Renal cortical epithelial cell (primary cell): Measurements from ENCODE around the gene RTL1. TPM values are rescaled to one million over a fixed set of nuclear protein-coding genes. Genes with fewer than 3 reads are reported as not detected.

Experiments used
- DNase-seq: peaks from one replicate; pipeline ENCODE4 v3.0.0-alpha.2; 2011; ENCODE audit warnings: low read depth
- total RNA-seq: library from RNA; depleted of rRNA; stranded (reverse); fragments of >200 nt; gene quantifications from 2 replicates; pipeline ENCODE4 v1.2.3, GENCODE V29; 2014

The RTL1 gene
- total RNA-seq, 1 donor from 2014 or later = not detected

DNA sequence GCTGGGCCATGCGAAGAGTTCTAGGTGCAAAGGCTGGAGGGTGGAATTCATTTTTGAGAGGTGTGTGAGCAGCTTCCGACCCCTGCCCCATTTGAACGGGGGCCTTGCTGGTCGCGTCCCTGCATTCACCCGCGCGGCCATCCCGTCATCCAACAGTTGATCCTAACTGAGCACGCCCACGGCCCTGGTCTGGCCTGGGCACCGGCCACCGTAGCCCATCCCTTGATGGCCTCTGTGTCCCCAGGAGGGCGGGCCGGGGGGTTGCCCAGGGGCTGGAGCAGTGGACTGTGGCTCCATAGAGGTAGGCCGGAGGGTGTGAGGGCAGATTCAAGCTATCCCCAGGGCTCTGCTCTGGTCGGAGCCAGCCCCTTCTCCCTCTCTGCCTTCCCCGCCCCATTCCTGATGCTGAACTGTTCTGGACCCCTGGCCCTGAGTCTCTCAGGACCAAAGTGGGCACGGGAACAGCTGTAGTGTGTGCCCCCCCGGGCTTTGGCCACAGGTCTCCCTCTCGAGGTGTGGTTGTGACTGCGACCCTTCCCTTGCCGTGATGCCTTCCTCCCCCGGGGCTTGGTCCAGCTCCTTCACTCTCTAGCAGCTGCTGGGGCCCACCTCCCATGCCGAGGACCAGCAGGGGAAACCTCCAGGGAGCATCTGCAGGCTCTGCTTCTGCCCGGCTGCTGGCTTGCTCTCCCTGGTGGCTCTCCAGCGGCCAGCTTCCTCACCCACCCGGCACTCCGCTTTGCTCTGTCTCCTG is 68.6 kb downstream of the RTL1 start:
- no peak for DNase-seq

DNA sequence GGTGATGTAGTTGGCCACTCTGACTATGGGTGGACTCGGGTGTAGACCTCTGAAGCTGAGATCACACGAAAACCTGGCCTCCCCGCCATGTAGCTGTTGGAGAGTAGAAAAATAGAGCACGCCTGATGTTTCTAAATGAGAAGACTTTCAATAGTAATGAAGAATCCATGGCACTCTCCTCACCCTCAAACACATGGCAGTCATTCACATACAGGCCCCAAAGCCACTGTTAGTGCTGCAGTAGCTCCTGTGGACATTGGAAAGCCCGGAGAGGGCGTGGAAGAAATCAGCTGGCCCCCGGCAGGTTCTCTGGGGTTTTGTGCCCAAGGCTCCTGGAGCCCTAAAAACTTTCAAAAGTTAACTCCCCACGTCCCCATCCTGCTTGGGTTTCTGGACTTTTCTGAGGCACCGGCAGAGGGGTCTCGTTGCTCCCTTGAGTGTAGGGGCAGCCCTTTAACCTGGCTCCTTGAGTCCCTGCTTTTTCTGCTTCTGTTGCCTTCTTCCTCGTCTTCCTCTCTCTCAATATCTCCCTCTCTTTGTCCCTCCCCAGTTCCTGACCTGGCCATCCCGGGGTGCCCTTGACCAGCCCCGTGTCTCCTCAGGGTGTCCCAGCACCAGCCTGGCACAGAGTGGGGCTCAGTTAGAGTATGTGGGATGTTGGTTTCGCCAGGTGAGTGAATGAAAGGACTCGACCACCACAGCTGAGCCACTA is 69.3 kb downstream of the RTL1 start:
- no peak for DNase-seq

DNA sequence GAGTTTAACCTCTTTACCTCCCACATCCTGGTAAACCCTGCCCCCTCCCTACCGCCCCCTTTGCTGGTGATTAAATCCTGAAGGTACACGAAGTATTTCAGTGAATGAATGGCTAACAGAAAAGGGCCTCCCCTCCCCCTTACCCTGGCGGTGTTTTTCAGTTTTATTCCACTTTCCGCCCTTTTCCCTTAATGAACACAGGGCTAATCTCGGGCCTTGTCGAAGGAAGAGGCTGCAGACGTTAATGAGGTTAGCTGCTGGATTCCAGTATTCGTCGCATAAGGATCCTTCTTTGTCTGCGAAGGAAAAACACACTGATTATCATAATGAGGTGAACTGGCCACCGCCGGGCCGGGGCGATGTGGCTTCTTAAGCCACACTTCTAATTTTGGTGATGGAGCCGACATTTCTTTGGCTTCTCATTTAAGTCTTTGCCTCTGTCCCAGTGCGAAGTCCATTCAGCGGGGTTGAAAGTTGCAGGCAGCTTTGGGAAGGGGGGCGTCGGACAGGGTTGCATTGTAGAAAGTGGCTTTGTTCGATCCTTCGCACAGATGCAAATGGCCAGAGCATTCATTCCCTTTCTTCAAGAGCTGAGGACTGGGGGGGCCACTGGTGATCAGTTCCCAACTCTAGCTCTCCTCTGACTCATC is 71.1 kb downstream of the RTL1 start:
- no peak for DNase-seq

DNA sequence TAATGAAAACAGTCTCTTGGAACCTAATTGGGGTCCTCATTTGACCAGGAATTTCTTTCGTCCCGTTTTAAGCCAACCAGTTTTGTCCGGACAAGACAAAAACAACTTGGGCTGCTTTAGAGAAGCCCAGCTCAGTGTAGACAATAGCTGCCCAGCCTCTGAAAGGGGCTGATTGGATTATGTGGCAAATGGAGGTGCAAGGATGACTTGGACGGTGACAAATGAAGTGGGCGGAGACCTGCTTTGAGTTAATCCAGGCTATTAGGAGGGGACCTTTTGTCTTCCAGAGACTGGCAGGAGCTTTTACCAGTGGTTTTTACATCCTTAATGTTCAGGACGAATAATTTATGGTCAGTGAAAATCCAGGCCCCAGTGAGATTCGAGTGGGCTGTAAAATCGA is 72.8 kb downstream of the RTL1 start:
- DNase-seq = no peak

Other genes with a start within 250 kb of the RTL1 start
- not detected in 2 replicates for gene DLK1, start 176.8 kb downstream of the RTL1 start, total RNA-seq
- gene MEG3, start 77.6 kb downstream of the RTL1 start, total RNA-seq = 0.69 and 14.3 TPM in 2 replicates